Neural cell (in vitro differentiated cells): ENCODE measurements around the gene ATP23. TPM values are rescaled to one million over a fixed set of nuclear protein-coding genes. Genes with fewer than 3 reads are reported as not detected.

Experiments
- H2AFZ ChIP-seq: fragments of 200-600, 300-800 bp; sonication (generic), shearing (Covaris generic); 2 replicates; pipeline ENCODE4 v1.6.0; 2014; ENCODE audit warnings: low read depth, mild to moderate bottlenecking, antibody characterized with exemption, low read length, moderate library complexity
- H3F3A ChIP-seq: fragments of 200-600 bp; shearing (Covaris generic); 2 replicates; pipeline ENCODE4 v1.6.1; 2016; ENCODE audit warnings: mild to moderate bottlenecking, moderate library complexity, mixed read lengths, antibody characterized with exemption, low read length; ENCODE audit not compliant: insufficient read depth, poor library complexity, severe bottlenecking
- H3K27ac ChIP-seq: fragments of 200-600, 300-800 bp; sonication (generic), shearing (Covaris generic); 2 replicates; pipeline ENCODE4 v1.5.1; 2014; ENCODE audit warnings: mild to moderate bottlenecking, low read length, moderate library complexity
- H3K27me3 ChIP-seq: fragments of 300-800, 200-600 bp; sonication (generic), shearing (Covaris generic); 2 replicates; pipeline ENCODE4 v1.6.0; 2014; ENCODE audit warnings: mild to moderate bottlenecking, low read depth, low read length, moderate library complexity; ENCODE audit not compliant: insufficient read depth
- H3K36me3 ChIP-seq: fragments of 300-800, 200-600 bp; sonication (generic), shearing (Covaris generic); 2 replicates; pipeline ENCODE4 v1.5.1; 2014; ENCODE audit warnings: mild to moderate bottlenecking, antibody characterized with exemption, low read length, moderate library complexity; ENCODE audit not compliant: insufficient read depth
- H3K4me2 ChIP-seq: fragments of 300-800, 200-600 bp; sonication (generic), shearing (Covaris generic); 2 replicates; pipeline ENCODE4 v1.6.0; 2014; ENCODE audit warnings: mild to moderate bottlenecking, low read length
- H3K4me3 ChIP-seq: fragments of 300-800, 200-600 bp; sonication (generic), shearing (Covaris generic); 2 replicates; pipeline ENCODE4 v1.5.1; 2014; ENCODE audit warnings: mild to moderate bottlenecking, low read length, moderate library complexity
- H3K79me2 ChIP-seq: fragments of 200-600 bp; shearing (Covaris generic); replicated peaks from 2 replicates; pipeline ENCODE4 v1.6.0; 2014; ENCODE audit warnings: mild to moderate bottlenecking, low read length, moderate library complexity; ENCODE audit not compliant: insufficient read depth
- H3K9ac ChIP-seq: fragments of 300-800, 200-600 bp; sonication (generic), shearing (Covaris generic); 2 replicates; pipeline ENCODE4 v1.6.1; 2016; ENCODE audit warnings: mild to moderate bottlenecking, low read length, mixed read lengths
- H3K9me2 ChIP-seq: fragments of 200-600 bp; shearing (Covaris generic); 2 replicates; pipeline ENCODE4 v1.6.1; 2016; ENCODE audit warnings: mild to moderate bottlenecking, low read length, mixed read lengths; ENCODE audit not compliant: insufficient read depth
- H3K9me3 ChIP-seq: fragments of 200-600, 300-800 bp; sonication (generic), shearing (Covaris generic); 2 replicates; pipeline ENCODE4 v1.6.1; 2016; ENCODE audit warnings: mild to moderate bottlenecking, mixed run types, low read length, moderate library complexity, mixed read lengths
- H4K20me1 ChIP-seq: fragments of 200-600 bp; shearing (Covaris generic); 2 replicates; pipeline ENCODE4 v1.6.1; 2016; ENCODE audit warnings: mild to moderate bottlenecking, mixed run types; ENCODE audit not compliant: insufficient read depth
- EP300 ChIP-seq: fragments of 450-650 bp; conservative IDR thresholded peaks from 2 replicates; pipeline ENCODE4 v1.6.1; 2014; ENCODE audit warnings: antibody characterized with exemption, mild to moderate bottlenecking, moderate library complexity; ENCODE audit not compliant: poor library complexity, severe bottlenecking
- EZH2 ChIP-seq: fragments of 200-600, 300-800 bp; shearing (Covaris generic), sonication (generic); IDR thresholded peaks from 2 replicates; pipeline ENCODE4 v1.6.1; 2014; ENCODE audit warnings: antibody characterized with exemption, low read length, borderline replicate concordance, mild to moderate bottlenecking; ENCODE audit not compliant: insufficient read depth, poor library complexity, severe bottlenecking
- MXI1 ChIP-seq: fragments of 450-650 bp; conservative IDR thresholded peaks from 2 replicates; pipeline ENCODE4 v1.6.1; 2014; ENCODE audit warnings: antibody characterized with exemption, mild to moderate bottlenecking; ENCODE audit not compliant: poor library complexity, severe bottlenecking
- POLR2AphosphoS5 ChIP-seq: IDR thresholded peaks from 2 replicates; pipeline ENCODE4 v1.6.1; 2012
- RAD21 ChIP-seq: fragments of 450-650 bp; conservative IDR thresholded peaks from 2 replicates; pipeline ENCODE4 v1.6.1; 2014; ENCODE audit warnings: antibody characterized with exemption, mild to moderate bottlenecking, moderate library complexity
- REST ChIP-seq: IDR thresholded peaks from 2 replicates; pipeline ENCODE4 v1.6.1; 2012; ENCODE audit warnings: borderline replicate concordance
- SMC3 ChIP-seq: fragments of 450-650 bp; conservative IDR thresholded peaks from 2 replicates; pipeline ENCODE4 v1.6.1; 2014; ENCODE audit warnings: antibody characterized with exemption, mild to moderate bottlenecking, moderate library complexity; ENCODE audit not compliant: poor library complexity
- TAF1 ChIP-seq: IDR thresholded peaks from 2 replicates; pipeline ENCODE4 v1.6.1; 2012; ENCODE audit warnings: low read depth
- polyA plus RNA-seq: library from polyadenylated mRNA; depleted of rRNA; stranded (reverse); fragments of >200 nt; gene quantifications from 2 replicates; pipeline ENCODE4 v1.2.3, GENCODE V29; 2014
- TF ChIP-seq, protein P1 (sequence below): fragments of 450-650 bp; IDR thresholded peaks from 2 replicates; pipeline ENCODE4 v1.5.1; 2014; ENCODE audit warnings: antibody characterized with exemption, mild to moderate bottlenecking, moderate library complexity; ENCODE audit not compliant: poor library complexity, severe bottlenecking

Gene ATP23
- polyA plus RNA-seq, 1 donor from 2014 or later, result 5.7 TPM

- Histone ChIP-seq H3K9me2 (no peaks in the 10 kb centered on the region), H3F3A (no peaks in the 10 kb centered on the region), H3K4me3 (no peak overlapping the region), H4K20me1 (no peaks in the 10 kb centered on the region), H3K79me2 (peaks cover 7% of the 10 kb centered on the region), H3K9ac (no peak overlapping the region), H3K27ac (no peak overlapping the region), H3K4me2 (no peak overlapping the region), H3K27me3 (no peaks in the 10 kb centered on the region), H2AFZ (no peak overlapping the region), H3K9me3 (no peaks in the 10 kb centered on the region), H3K36me3 (no peaks in the 10 kb centered on the region)
- TF ChIP-seq TAF1, result no peak
- no peak for TF ChIP-seq MXI1
- TF ChIP-seq POLR2AphosphoS5, result no peak
- TF ChIP-seq, protein P1, sequence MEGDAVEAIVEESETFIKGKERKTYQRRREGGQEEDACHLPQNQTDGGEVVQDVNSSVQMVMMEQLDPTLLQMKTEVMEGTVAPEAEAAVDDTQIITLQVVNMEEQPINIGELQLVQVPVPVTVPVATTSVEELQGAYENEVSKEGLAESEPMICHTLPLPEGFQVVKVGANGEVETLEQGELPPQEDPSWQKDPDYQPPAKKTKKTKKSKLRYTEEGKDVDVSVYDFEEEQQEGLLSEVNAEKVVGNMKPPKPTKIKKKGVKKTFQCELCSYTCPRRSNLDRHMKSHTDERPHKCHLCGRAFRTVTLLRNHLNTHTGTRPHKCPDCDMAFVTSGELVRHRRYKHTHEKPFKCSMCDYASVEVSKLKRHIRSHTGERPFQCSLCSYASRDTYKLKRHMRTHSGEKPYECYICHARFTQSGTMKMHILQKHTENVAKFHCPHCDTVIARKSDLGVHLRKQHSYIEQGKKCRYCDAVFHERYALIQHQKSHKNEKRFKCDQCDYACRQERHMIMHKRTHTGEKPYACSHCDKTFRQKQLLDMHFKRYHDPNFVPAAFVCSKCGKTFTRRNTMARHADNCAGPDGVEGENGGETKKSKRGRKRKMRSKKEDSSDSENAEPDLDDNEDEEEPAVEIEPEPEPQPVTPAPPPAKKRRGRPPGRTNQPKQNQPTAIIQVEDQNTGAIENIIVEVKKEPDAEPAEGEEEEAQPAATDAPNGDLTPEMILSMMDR, result no peak
- no peak for TF ChIP-seq EZH2
Measured at GRCh38 chr12:57939291-57939690, 2.1 kb upstream of the ATP23 start.

- Histone ChIP-seq H3K79me2 (no peaks in the 10 kb centered on the region), H3K4me3 (peak overlapping the region; percentile 66), H3K9me2 (no peaks in the 10 kb centered on the region), H3K9me3 (no peaks in the 10 kb centered on the region), H2AFZ (peak overlapping the region; percentile 17), H3K4me2 (peak overlapping the region; percentile 31), H3K9ac (peak overlapping the region; percentile 61), H3F3A (no peaks in the 10 kb centered on the region), H3K36me3 (no peaks in the 10 kb centered on the region), H4K20me1 (no peaks in the 10 kb centered on the region), H3K27ac (peak overlapping the region; percentile 56), H3K27me3 (no peaks in the 10 kb centered on the region)
- no peak for TF ChIP-seq MXI1
- no peak for TF ChIP-seq POLR2AphosphoS5
- no peak for TF ChIP-seq RAD21
- no peak for TF ChIP-seq SMC3
- no peak for TF ChIP-seq EZH2
- TF ChIP-seq REST, result no peak
- TF ChIP-seq, protein P1, result no peak
- TF ChIP-seq EP300, result no peak
- no peak for TF ChIP-seq TAF1
Measured at GRCh38 chr12:57940052-57940914, 1.1 kb upstream of the ATP23 start.
